Stimulated activated naive CD8-positive, alpha-beta T cell treated with anti-CD3 and anti-CD28 coated beads, Interleukin-15, Interleukin-2, amounts not matched to agents 100 ng/mL and 50 ng/mL, for 24 hours (primary cell): Measurements from ENCODE around the gene NCAPG2.

Experiments used
- H3K27ac Mint-ChIP-seq: one replicate; pipeline ENCODE4 v1.8.0; 2021; ENCODE audit warnings: mild to moderate bottlenecking, mixed read lengths
- H3K27me3 Mint-ChIP-seq: one replicate; pipeline ENCODE4 v1.8.0; 2021; ENCODE audit warnings: mixed read lengths
- H3K36me3 Mint-ChIP-seq: one replicate; pipeline ENCODE4 v1.8.0; 2021; ENCODE audit warnings: low read depth, mixed read lengths
- H3K4me1 Mint-ChIP-seq: one replicate; pipeline ENCODE4 v1.8.0; 2021; ENCODE audit warnings: low read depth, mixed read lengths
- H3K4me3 Mint-ChIP-seq: one replicate; pipeline ENCODE4 v1.8.0; 2021; ENCODE audit warnings: mild to moderate bottlenecking, mixed read lengths
- H3K9me3 Mint-ChIP-seq: one replicate; pipeline ENCODE4 v1.8.0; 2021; ENCODE audit warnings: mixed read lengths

The NCAPG2 gene

GRCh38 chr7:158584407-158584806 lies 120.2 kb downstream of the NCAPG2 start:
- Mint-ChIP-seq H3K27ac (no peak overlapping the region), H3K27me3 (peaks cover 47% of the 10 kb centered on the region), H3K9me3 (peaks cover 5% of the 10 kb centered on the region), H3K4me1 (peaks cover 6% of the 10 kb centered on the region), H3K36me3 (no peaks in the 10 kb centered on the region), H3K4me3 (no peak overlapping the region)

- H3K36me3 Mint-ChIP-seq: no peaks in the 10 kb centered on the region
- no peak overlapping the region for H3K27ac Mint-ChIP-seq
- peaks cover 6% of the 10 kb centered on the region for H3K4me1 Mint-ChIP-seq
- H3K27me3 Mint-ChIP-seq: peaks cover 44% of the 10 kb centered on the region
- H3K4me3 Mint-ChIP-seq: no peak overlapping the region
- peaks cover 7% of the 10 kb centered on the region for H3K9me3 Mint-ChIP-seq
Measured at GRCh38 chr7:158583810-158584209, 120.8 kb downstream of the NCAPG2 start.

DNA sequence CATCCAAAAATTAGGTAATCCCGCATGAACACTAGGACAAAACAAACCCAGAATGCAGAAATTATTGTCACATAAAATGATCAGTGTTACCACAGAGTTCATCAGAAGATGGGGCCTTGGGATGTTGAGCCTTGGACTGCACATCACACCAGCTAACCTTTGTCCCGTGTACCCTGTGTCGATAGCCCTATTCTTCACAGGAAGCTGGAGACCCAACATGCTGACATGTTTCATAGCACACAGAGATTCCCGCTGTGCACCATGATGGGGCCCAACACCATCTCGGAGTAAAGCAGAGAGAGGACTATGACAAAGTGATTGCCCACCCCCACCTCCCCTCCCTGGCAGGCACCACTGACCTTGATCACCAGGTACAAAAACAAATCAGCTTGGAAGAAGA lies 121.5 kb downstream of the NCAPG2 start:
- Mint-ChIP-seq H3K27me3 (peaks cover 41% of the 10 kb centered on the region), H3K4me1 (peaks cover 6% of the 10 kb centered on the region), H3K9me3 (peaks cover 7% of the 10 kb centered on the region), H3K4me3 (no peak overlapping the region), H3K27ac (no peak overlapping the region), H3K36me3 (no peaks in the 10 kb centered on the region)

DNA sequence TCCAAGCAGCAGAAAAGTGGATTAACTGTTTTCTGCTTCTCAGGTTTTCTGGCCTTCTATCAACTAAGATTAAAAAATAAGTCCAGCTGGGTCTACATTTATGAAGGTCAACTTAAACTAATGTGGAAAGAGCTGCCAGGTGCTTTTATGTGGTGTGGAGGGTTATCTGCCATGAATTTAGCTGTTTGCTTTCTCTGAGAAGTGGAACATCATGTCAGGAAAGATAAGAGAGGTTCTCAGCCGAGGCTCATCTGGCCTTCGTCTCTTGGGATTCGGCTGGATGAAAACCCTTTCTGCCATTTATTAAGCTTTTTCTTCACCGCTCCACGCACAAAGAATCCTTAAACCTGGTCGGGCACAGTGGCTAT lies 122.5 kb downstream of the NCAPG2 start:
- Mint-ChIP-seq H3K4me1 (peaks cover 6% of the 10 kb centered on the region), H3K9me3 (peaks cover 7% of the 10 kb centered on the region), H3K36me3 (no peaks in the 10 kb centered on the region), H3K27me3 (peaks cover 41% of the 10 kb centered on the region), H3K4me3 (no peak overlapping the region), H3K27ac (no peak overlapping the region)

DNA sequence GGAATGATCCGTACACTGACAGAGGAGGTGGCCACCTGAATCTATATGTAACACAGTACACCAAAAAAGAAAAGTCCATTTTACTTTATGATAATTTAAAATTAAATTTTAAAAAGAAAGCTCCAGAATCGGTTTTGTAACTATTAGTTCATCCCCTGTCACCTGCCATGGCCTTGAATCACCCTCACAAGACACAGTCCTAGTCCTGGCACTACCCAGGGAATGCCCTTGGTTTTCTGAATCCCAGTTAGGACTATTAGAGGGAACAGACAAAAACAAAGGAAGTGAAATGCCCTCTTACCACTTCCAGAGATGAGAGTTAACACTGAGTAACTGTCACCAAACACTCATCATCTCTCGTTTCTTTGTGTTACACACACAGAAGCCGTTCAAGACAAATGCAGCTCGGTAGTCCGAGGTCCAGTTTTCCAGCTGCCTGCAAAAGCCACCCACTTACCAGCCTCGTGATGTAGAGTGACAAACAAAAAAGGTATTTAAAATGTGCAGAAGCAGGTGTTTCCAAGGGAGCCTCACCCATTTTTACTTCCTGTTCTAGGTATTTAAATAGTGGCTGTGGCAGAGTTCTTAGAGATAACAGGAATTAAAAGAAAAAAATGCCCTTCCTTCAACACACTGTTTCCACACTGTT lies 123.0 kb downstream of the NCAPG2 start:
- peaks cover 7% of the 10 kb centered on the region for H3K9me3 Mint-ChIP-seq
- peaks cover 6% of the 10 kb centered on the region for H3K4me1 Mint-ChIP-seq
- no peak overlapping the region for H3K27ac Mint-ChIP-seq
- H3K36me3 Mint-ChIP-seq: no peaks in the 10 kb centered on the region
- H3K27me3 Mint-ChIP-seq: peaks cover 41% of the 10 kb centered on the region
- no peak overlapping the region for H3K4me3 Mint-ChIP-seq
